Duodenal mucosa (tissue), 2 donors: Measurements from ENCODE around the gene SWI5.

ENCODE experiments used
- H3K27ac ChIP-seq: one replicate; pipeline ENCODE4 v1.7.0; 2013; ENCODE audit warnings: low read depth, low read length
- H3K27me3 ChIP-seq, 2 donors: one replicate each; pipeline ENCODE4 v1.7.0; 2013; ENCODE audit warnings: low read length in 2 of 2, control low read depth in 1 of 2; ENCODE audit not compliant: insufficient read depth in 2 of 2, control insufficient read depth in 1 of 2
- H3K36me3 ChIP-seq, 2 donors: one replicate each; pipeline ENCODE4 v1.7.0; 2013; ENCODE audit warnings: low read length in 2 of 2, control low read depth in 1 of 2; ENCODE audit not compliant: insufficient read depth in 2 of 2, control insufficient read depth in 1 of 2
- H3K4me1 ChIP-seq, 2 donors: one replicate each; pipeline ENCODE4 v1.7.0; 2013; ENCODE audit warnings: low read length in 2 of 2, control low read depth in 1 of 2; ENCODE audit not compliant: insufficient read depth in 2 of 2, control insufficient read depth in 1 of 2
- H3K4me3 ChIP-seq, 2 donors: one replicate each; pipeline ENCODE4 v1.7.0; 2013; ENCODE audit warnings: low read length in 2 of 2, low read depth in 1 of 2
- H3K9ac ChIP-seq, 2 donors: one replicate each; pipeline ENCODE4 v1.7.0; 2013; ENCODE audit warnings: low read length in 2 of 2, low read depth in 1 of 2
- H3K9me3 ChIP-seq, 2 donors: one replicate each; pipeline ENCODE4 v1.7.0; 2013; ENCODE audit warnings: low read length in 2 of 2, control low read depth in 1 of 2; ENCODE audit not compliant: control insufficient read depth in 1 of 2

SWI5 gene

GRCh38 chr9:128260340-128260739 lies 15.7 kb upstream of the SWI5 start:
- H3K27me3 ChIP-seq, result no peaks in the 10 kb centered on the region
- no peak overlapping the region for H3K9ac ChIP-seq
- H3K9me3 ChIP-seq, result no peaks in the 10 kb centered on the region
- H3K4me3 ChIP-seq, result no peak overlapping the region
- H3K4me1 ChIP-seq, result no peaks in the 10 kb centered on the region
- peaks cover 53 to 69% of the 10 kb centered on the region in 2 donors for H3K36me3 ChIP-seq
- H3K27ac ChIP-seq, result no peak overlapping the region

GRCh38 chr9:128262687-128263086 lies 13.4 kb upstream of the SWI5 start:
- Histone ChIP-seq H3K36me3 (peaks cover 48 to 77% of the 10 kb centered on the region in 2 donors), H3K9ac (no peak overlapping the region), H3K27me3 (no peaks in the 10 kb centered on the region), H3K4me1 (no peaks in the 10 kb centered on the region), H3K9me3 (no peaks in the 10 kb centered on the region), H3K27ac (no peak overlapping the region), H3K4me3 (no peak overlapping the region)

GRCh38 chr9:128265348-128265847 lies 10.7 kb upstream of the SWI5 start:
- no peaks in the 10 kb centered on the region for H3K27me3 ChIP-seq
- no peaks in the 10 kb centered on the region for H3K4me1 ChIP-seq
- H3K9me3 ChIP-seq, result no peaks in the 10 kb centered on the region
- no peak overlapping the region for H3K4me3 ChIP-seq
- H3K27ac ChIP-seq, result no peak overlapping the region
- peaks cover 32 to 71% of the 10 kb centered on the region in 2 donors for H3K36me3 ChIP-seq
- no peak overlapping the region for H3K9ac ChIP-seq

GRCh38 chr9:128266868-128267590 lies 9.0 kb upstream of the SWI5 start:
- Histone ChIP-seq H3K9me3 (no peaks in the 10 kb centered on the region), H3K4me3 (no peak overlapping the region), H3K4me1 (no peaks in the 10 kb centered on the region), H3K9ac (no peak overlapping the region), H3K27me3 (no peaks in the 10 kb centered on the region), H3K36me3 (peaks cover 30 to 65% of the 10 kb centered on the region in 2 donors), H3K27ac (no peak overlapping the region)

- peaks cover 9 to 10% of the 10 kb centered on the region in 2 donors for H3K4me1 ChIP-seq
- no peaks in the 10 kb centered on the region for H3K27me3 ChIP-seq
- H3K9me3 ChIP-seq, result no peaks in the 10 kb centered on the region
- H3K9ac ChIP-seq, result no peak overlapping the region
- H3K27ac ChIP-seq, result no peak overlapping the region
- H3K4me3 ChIP-seq, result no peak overlapping the region
- H3K36me3 ChIP-seq, result peaks cover 12 to 57% of the 10 kb centered on the region in 2 donors
Measured at GRCh38 chr9:128271112-128271511, 5.0 kb upstream of the SWI5 start.

- H3K9me3 ChIP-seq, result no peaks in the 10 kb centered on the region
- H3K36me3 ChIP-seq, result peaks cover 12 to 56% of the 10 kb centered on the region in 2 donors
- H3K27me3 ChIP-seq, result no peaks in the 10 kb centered on the region
- no peak overlapping the region for H3K27ac ChIP-seq
- H3K4me3 ChIP-seq, result no peak overlapping the region
- H3K9ac ChIP-seq, result no peak overlapping the region
- H3K4me1 ChIP-seq, result peaks cover 9 to 12% of the 10 kb centered on the region in 2 donors
Measured at GRCh38 chr9:128271512-128271911, 4.6 kb upstream of the SWI5 start.

GRCh38 chr9:128274245-128274644 lies 1.8 kb upstream of the SWI5 start:
- no peaks in the 10 kb centered on the region for H3K9me3 ChIP-seq
- no peak overlapping the region for H3K27ac ChIP-seq
- peaks cover 6 to 30% of the 10 kb centered on the region in 2 donors for H3K36me3 ChIP-seq
- no peaks in the 10 kb centered on the region for H3K27me3 ChIP-seq
- peak overlapping the region in 1 of 2 donors; percentile 89 for H3K9ac ChIP-seq
- H3K4me3 ChIP-seq, result peak overlapping the region in 1 of 2 donors; percentile 83
- peaks cover 16 to 20% of the 10 kb centered on the region in 2 donors for H3K4me1 ChIP-seq

- peak within 1 kb of the TSS; percentile 74 for H3K27ac ChIP-seq
- peaks cover 6 to 24% of the 10 kb centered on the region in 2 donors for H3K36me3 ChIP-seq
- peak within 1 kb of the TSS; percentile 93 to 97 for H3K9ac ChIP-seq
- H3K9me3 ChIP-seq, result no peaks in the 10 kb centered on the region
- no peaks in the 10 kb centered on the region for H3K27me3 ChIP-seq
- peaks cover 16 to 20% of the 10 kb centered on the region in 2 donors for H3K4me1 ChIP-seq
- peak within 1 kb of the TSS; percentile 88 to 97 for H3K4me3 ChIP-seq
Measured at GRCh38 chr9:128275198-128276007, 673 bp upstream of the SWI5 start, which contains the start of gene GOLGA2. Gene GOLGA2, minus strand, starts transcription at chr9:128276007. Its CDS starts 31 bp downstream, at chr9:128275976.

GRCh38 chr9:128276574-128277270 lies 646 bp downstream of the SWI5 start:
- Histone ChIP-seq H3K9ac (peak overlapping the region; percentile 93 to 97), H3K9me3 (no peaks in the 10 kb centered on the region), H3K27ac (peak overlapping the region; percentile 74), H3K36me3 (peaks cover 0 to 15% of the 10 kb centered on the region in 2 donors), H3K4me1 (peaks cover 16 to 20% of the 10 kb centered on the region in 2 donors), H3K4me3 (peak overlapping the region; percentile 88 to 97), H3K27me3 (no peaks in the 10 kb centered on the region)
